PC-3 (cell line): Measurements from ENCODE around the gene ELAVL4. TPM values are rescaled to one million over a fixed set of nuclear protein-coding genes. Genes with fewer than 3 reads are reported as not detected.

Experiments
- ATAC-seq: fragments of 200-7000 bp; cut with Tn5 transposase; 2 replicates; pipeline ENCODE4 v1.9.1; 2020; ENCODE audit warnings: mild to moderate bottlenecking, moderate library complexity
- BruUV-seq: library from RNA; stranded (reverse); fragments of 400-500 nt; replicated peaks from 2 replicates; lab custom pipeline; 2021; lab: Mats Ljungman, UMichigan
- CTCF ChIA-PET: fragments of 300-600 bp; sonication (Branson Sonifier 250); formaldehyde crosslinking; loops from one replicate; lab custom pipeline; 2022; ENCODE audit warnings: antibody characterized with exemption; lab: Charles Lee
- POLR2A ChIA-PET: fragments of 300-600 bp; sonication (Branson Sonifier 250); formaldehyde crosslinking; loops from one replicate; lab custom pipeline; 2022; ENCODE audit warnings: antibody characterized with exemption; ENCODE audit not compliant: unreplicated experiment; lab: Charles Lee
- DNase-seq: peaks from one replicate; pipeline ENCODE4 v3.0.0-alpha.2; 2015
- H2AFZ ChIP-seq: fragments of 300-600 bp; sonication (generic); 2 replicates; pipeline ENCODE4 v1.6.0; 2016; ENCODE audit warnings: antibody characterized with exemption, low read length
- H3F3A ChIP-seq: fragments of 300-600 bp; sonication (generic); one replicate; pipeline ENCODE4 v1.6.0; 2017; ENCODE audit warnings: antibody characterized with exemption, low read length, control low read depth, mild to moderate bottlenecking; ENCODE audit not compliant: unreplicated experiment
- H3K27ac ChIP-seq: fragments of 300-600 bp; sonication (generic); 2 replicates; pipeline ENCODE4 v1.5.1; 2016; ENCODE audit warnings: mild to moderate bottlenecking, low read length
- H3K27me3 ChIP-seq: fragments of 300-600 bp; sonication (generic); 2 replicates; pipeline ENCODE4 v1.6.1; 2016; ENCODE audit warnings: low read length, mixed read lengths
- H3K36me3 ChIP-seq: fragments of 300-600 bp; sonication (generic); 2 replicates; pipeline ENCODE4 v1.6.1; 2016; ENCODE audit warnings: low read depth, mixed run types, low read length, mixed read lengths
- H3K4me1 ChIP-seq: fragments of 300-600 bp; sonication (generic); 2 replicates; pipeline ENCODE4 v1.5.1; 2016; ENCODE audit warnings: low read length; ENCODE audit not compliant: insufficient read depth
- H3K4me2 ChIP-seq: fragments of 300-600 bp; sonication (generic); 2 replicates; pipeline ENCODE4 v1.6.0; 2016; ENCODE audit warnings: low read length
- H3K4me3 ChIP-seq: fragments of 300-600 bp; sonication (generic); 2 replicates; pipeline ENCODE4 v1.5.1; 2016; ENCODE audit warnings: mild to moderate bottlenecking, low read length, mixed read lengths
- H3K79me2 ChIP-seq: fragments of 300-600 bp; sonication (generic); 2 replicates; pipeline ENCODE4 v1.6.1; 2017; ENCODE audit warnings: low read length, mixed read lengths
- H3K9ac ChIP-seq: fragments of 300-600 bp; sonication (generic); 2 replicates; pipeline ENCODE4 v1.6.0; 2016; ENCODE audit warnings: mild to moderate bottlenecking, low read length
- H3K9me2 ChIP-seq: fragments of 300-600 bp; sonication (generic); replicated peaks from 2 replicates; pipeline ENCODE4 v1.6.1; 2016; ENCODE audit warnings: mixed run types, low read length, mixed read lengths
- H3K9me3 ChIP-seq: fragments of 300-600 bp; sonication (generic); 2 replicates; pipeline ENCODE4 v1.6.1; 2016; ENCODE audit warnings: low read length, mixed read lengths
- H4K20me1 ChIP-seq: fragments of 300-600 bp; sonication (generic); 2 replicates; pipeline ENCODE4 v1.6.1; 2016; ENCODE audit warnings: low read length, mixed read lengths
- EZH2 ChIP-seq: fragments of 300-600 bp; sonication (generic); IDR thresholded peaks from one replicate; pipeline ENCODE4 v1.6.1; 2017; ENCODE audit warnings: antibody characterized with exemption, mild to moderate bottlenecking, low read length; ENCODE audit not compliant: unreplicated experiment
- EZH2phosphoT487 ChIP-seq: fragments of 300-600 bp; sonication (generic); IDR thresholded peaks from 2 replicates; pipeline ENCODE4 v1.6.1; 2018; ENCODE audit warnings: mild to moderate bottlenecking, antibody characterized with exemption, low read length, borderline replicate concordance
- intact Hi-C: fragments of 100-400 bp; cut with micrococcal nuclease; formaldehyde crosslinking; loops from 2 replicates; pipeline ENCODE4 v1.9.0; 2023
- total RNA-seq: library from RNA; depleted of rRNA; stranded (reverse); fragments of >200 nt; gene quantifications from 2 replicates; pipeline ENCODE4 v1.2.3, GENCODE V29; 2014
- TF ChIP-seq, protein P1 (sequence below): fragments of 300-600 bp; sonication (generic); conservative IDR thresholded peaks from 2 replicates; pipeline ENCODE4 v1.5.1; 2017; ENCODE audit warnings: antibody characterized with exemption, low read depth, mild to moderate bottlenecking, low read length

Gene ELAVL4
- total RNA-seq, 1 experiment from 2014 or later, result not detected

DNA sequence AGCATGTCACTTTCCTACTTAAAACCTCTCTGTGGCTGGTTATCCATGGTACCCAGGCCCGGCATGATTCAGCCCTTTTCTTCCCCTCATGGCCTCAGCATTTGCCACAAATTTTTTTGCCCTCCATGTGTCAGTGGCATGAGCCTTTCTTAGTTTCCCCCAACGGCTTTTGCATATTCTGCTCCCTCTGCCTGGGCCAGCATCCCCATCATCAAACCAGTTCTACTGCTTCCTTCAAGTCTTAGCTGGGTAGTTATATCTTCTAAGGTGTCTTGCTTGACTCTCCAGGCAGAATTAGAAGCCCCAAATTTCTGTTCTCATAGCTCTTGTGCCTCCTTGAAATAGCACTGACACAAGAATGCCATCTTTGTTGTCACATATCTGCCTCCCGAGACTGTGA lies 127.9 kb downstream of the ELAVL4 start:
- Histone ChIP-seq H3K27me3 (no peaks in the 10 kb centered on the region), H3K9ac (no peak overlapping the region), H3K4me2 (no peak overlapping the region), H3K79me2 (no peaks in the 10 kb centered on the region), H3F3A (no peaks in the 10 kb centered on the region), H3K9me3 (no peaks in the 10 kb centered on the region), H3K9me2 (no peaks in the 10 kb centered on the region), H3K4me1 (no peaks in the 10 kb centered on the region), H3K36me3 (no peaks in the 10 kb centered on the region), H3K27ac (no peak overlapping the region), H2AFZ (no peak overlapping the region), H3K4me3 (no peak overlapping the region), H4K20me1 (no peaks in the 10 kb centered on the region)
- TF ChIP-seq EZH2phosphoT487 (no peak), EZH2 (no peak)
- TF ChIP-seq, protein P1, sequence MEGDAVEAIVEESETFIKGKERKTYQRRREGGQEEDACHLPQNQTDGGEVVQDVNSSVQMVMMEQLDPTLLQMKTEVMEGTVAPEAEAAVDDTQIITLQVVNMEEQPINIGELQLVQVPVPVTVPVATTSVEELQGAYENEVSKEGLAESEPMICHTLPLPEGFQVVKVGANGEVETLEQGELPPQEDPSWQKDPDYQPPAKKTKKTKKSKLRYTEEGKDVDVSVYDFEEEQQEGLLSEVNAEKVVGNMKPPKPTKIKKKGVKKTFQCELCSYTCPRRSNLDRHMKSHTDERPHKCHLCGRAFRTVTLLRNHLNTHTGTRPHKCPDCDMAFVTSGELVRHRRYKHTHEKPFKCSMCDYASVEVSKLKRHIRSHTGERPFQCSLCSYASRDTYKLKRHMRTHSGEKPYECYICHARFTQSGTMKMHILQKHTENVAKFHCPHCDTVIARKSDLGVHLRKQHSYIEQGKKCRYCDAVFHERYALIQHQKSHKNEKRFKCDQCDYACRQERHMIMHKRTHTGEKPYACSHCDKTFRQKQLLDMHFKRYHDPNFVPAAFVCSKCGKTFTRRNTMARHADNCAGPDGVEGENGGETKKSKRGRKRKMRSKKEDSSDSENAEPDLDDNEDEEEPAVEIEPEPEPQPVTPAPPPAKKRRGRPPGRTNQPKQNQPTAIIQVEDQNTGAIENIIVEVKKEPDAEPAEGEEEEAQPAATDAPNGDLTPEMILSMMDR, result no peak
- ChIA-PET POLR2A (no interaction called here), CTCF (no interaction called here)
- intact Hi-C loops, result no loop called here
- no peak for ATAC-seq
- DNase-seq, result no peak
- no TSS peak for BruUV-seq

GRCh38 chr1:50237056-50237455 lies 128.3 kb downstream of the ELAVL4 start:
- ChIA-PET POLR2A (no interaction called here), CTCF (no interaction called here)
- H3K4me1 ChIP-seq, result no peaks in the 10 kb centered on the region
- no peak overlapping the region for H3K27ac ChIP-seq
- DNase-seq (no peak), ATAC-seq (no peak)
- no peaks in the 10 kb centered on the region for H3F3A ChIP-seq
- no peaks in the 10 kb centered on the region for H4K20me1 ChIP-seq
- no peak overlapping the region for H3K4me2 ChIP-seq
- no peaks in the 10 kb centered on the region for H3K9me2 ChIP-seq
- TF ChIP-seq EZH2 (no peak), EZH2phosphoT487 (no peak)
- TF ChIP-seq, protein P1, result no peak
- intact Hi-C loops, result no loop called here
- H3K9me3 ChIP-seq, result no peaks in the 10 kb centered on the region
- H3K4me3 ChIP-seq, result no peak overlapping the region
- no peaks in the 10 kb centered on the region for H3K79me2 ChIP-seq
- H3K9ac ChIP-seq, result no peak overlapping the region
- H3K27me3 ChIP-seq, result no peaks in the 10 kb centered on the region
- BruUV-seq, result no TSS peak
- H3K36me3 ChIP-seq, result no peaks in the 10 kb centered on the region
- H2AFZ ChIP-seq, result no peak overlapping the region

DNA sequence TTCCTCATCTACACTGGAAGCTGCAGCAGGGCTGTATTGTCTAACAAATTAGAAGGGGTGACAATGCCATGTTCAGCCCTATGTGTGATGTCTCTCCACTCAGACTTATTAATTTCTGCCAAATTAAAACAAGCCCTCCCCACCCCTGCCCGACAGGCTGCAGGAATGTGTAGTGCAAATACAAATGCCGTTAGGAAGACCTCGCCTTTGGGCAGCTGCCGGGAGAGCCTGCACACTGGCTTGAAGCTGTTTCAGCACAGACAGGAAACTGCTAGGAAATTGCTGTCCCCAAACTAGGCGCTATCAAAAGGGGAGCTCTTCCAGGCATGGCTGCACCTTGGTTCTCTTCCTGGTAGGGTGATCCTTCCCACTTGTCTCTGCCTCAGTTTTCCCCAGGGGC lies 135.2 kb downstream of the ELAVL4 start:
- CTCF ChIA-PET, result interaction anchor here (0.6 kb wide), 1 partner anchor 363 kb away, joined by 3 read pairs; no protein-coding TSS in a partner anchor
- POLR2A ChIA-PET, result no interaction called here
- H2AFZ ChIP-seq, result no peak overlapping the region
- TF ChIP-seq, protein P1, result no peak
- TF ChIP-seq EZH2 (no peak), EZH2phosphoT487 (no peak)
- H3F3A ChIP-seq, result no peaks in the 10 kb centered on the region
- H3K27me3 ChIP-seq, result no peaks in the 10 kb centered on the region
- no peaks in the 10 kb centered on the region for H3K9me2 ChIP-seq
- ATAC-seq (peak; percentile 33; the same call in 1 of the 2 replicates), DNase-seq (no peak)
- no peaks in the 10 kb centered on the region for H3K79me2 ChIP-seq
- H3K36me3 ChIP-seq, result no peaks in the 10 kb centered on the region
- H3K27ac ChIP-seq, result no peak overlapping the region
- H3K4me2 ChIP-seq, result no peak overlapping the region
- H3K4me1 ChIP-seq, result peaks cover 28% of the 10 kb centered on the region
- H3K4me3 ChIP-seq, result no peak overlapping the region
- no peaks in the 10 kb centered on the region for H4K20me1 ChIP-seq
- H3K9me3 ChIP-seq, result no peaks in the 10 kb centered on the region
- intact Hi-C loops, result no loop called here
- no peak overlapping the region for H3K9ac ChIP-seq
- BruUV-seq, result no TSS peak
